MCF 10A (cell line): Measurements from ENCODE around the gene SDR39U1. TPM values are rescaled to one million over a fixed set of nuclear protein-coding genes. Genes with fewer than 3 reads are reported as not detected.

Experiments
- BruUV-seq: library from RNA; stranded (reverse); fragments of 400-500 nt; replicated peaks from 2 replicates; lab custom pipeline; 2021; lab: Mats Ljungman, UMichigan
- CTCF ChIA-PET: fragments of 300-600 bp; sonication (Branson Sonifier 250); formaldehyde crosslinking; extraction: SDS; loops from one replicate; lab custom pipeline; 2021; ENCODE audit warnings: antibody characterized with exemption, inconsistent platforms; lab: Yijun Ruan, JAX
- POLR2A ChIA-PET: fragments of 300-600, 350-650 bp; sonication (Branson Sonifier 250); formaldehyde crosslinking; extraction: SDS; loops from one replicate; lab custom pipeline; 2020; ENCODE audit warnings: antibody characterized with exemption, inconsistent platforms; lab: Yijun Ruan, JAX
- DNase-seq: peaks from one replicate; pipeline ENCODE4 v3.0.0-alpha.2; 2018; ENCODE audit not compliant: unreplicated experiment
- H3K27ac Mint-ChIP-seq: one replicate; pipeline ENCODE4 v1.8.0; 2022; ENCODE audit warnings: mild to moderate bottlenecking, low read depth, mixed read lengths; ENCODE audit not compliant: unreplicated experiment
- H3K27me3 Mint-ChIP-seq: one replicate; pipeline ENCODE4 v1.8.0; 2022; ENCODE audit warnings: mixed read lengths; ENCODE audit not compliant: insufficient read depth, unreplicated experiment
- H3K36me3 Mint-ChIP-seq: one replicate; pipeline ENCODE4 v1.8.0; 2022; ENCODE audit warnings: mild to moderate bottlenecking, moderate library complexity, mixed read lengths; ENCODE audit not compliant: insufficient read depth, unreplicated experiment
- H3K4me1 Mint-ChIP-seq: one replicate; pipeline ENCODE4 v1.8.0; 2022; ENCODE audit warnings: mixed read lengths; ENCODE audit not compliant: insufficient read depth, unreplicated experiment
- H3K4me3 Mint-ChIP-seq: one replicate; pipeline ENCODE4 v1.8.0; 2022; ENCODE audit warnings: mild to moderate bottlenecking, moderate library complexity, mixed read lengths; ENCODE audit not compliant: unreplicated experiment
- H3K9me3 Mint-ChIP-seq: one replicate; pipeline ENCODE4 v1.8.0; 2022; ENCODE audit warnings: mixed read lengths; ENCODE audit not compliant: unreplicated experiment
- intact Hi-C: fragments of 100-400 bp; cut with micrococcal nuclease; formaldehyde crosslinking; loops from 2 replicates; pipeline ENCODE4 v1.14.1; 2022
- total RNA-seq: library from RNA; stranded (reverse); gene quantifications from 2 replicates; pipeline ENCODE4 v1.2.3, GENCODE V29; 2022
- TF ChIP-seq, protein P1 (sequence below): fragments of 200-600 bp; IDR thresholded peaks from one replicate; pipeline ENCODE4 v1.8.0; 2022; ENCODE audit warnings: antibody characterized with exemption, mild to moderate bottlenecking; ENCODE audit not compliant: unreplicated experiment

Gene SDR39U1
- total RNA-seq, 1 experiment from 2014 or later = 58.7 TPM

DNA sequence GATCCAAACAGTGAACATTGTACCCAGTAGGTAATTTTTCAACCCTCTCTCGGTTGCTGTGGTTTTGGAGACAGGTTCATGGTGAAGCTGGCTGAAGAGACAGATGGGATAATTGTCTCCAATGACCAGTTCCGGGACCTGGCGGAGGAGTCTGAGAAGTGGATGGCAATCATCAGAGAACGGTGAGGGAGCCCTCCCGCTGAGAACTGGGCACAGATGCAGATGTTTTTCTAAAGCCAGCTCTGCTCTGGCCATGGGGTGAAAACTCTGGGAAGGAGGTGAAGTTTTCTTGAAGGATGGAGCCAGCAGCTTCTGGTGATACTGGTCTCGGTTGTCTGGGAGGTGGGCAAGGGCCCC lies 6.6 kb downstream of the SDR39U1 start:
- CTCF ChIA-PET = interaction anchor here (0.7 to 12.0 kb wide), 30 partner anchors 9 to 377 kb away, joined by 3 to 626 read pairs (median 6); partner anchors contain the start of genes ADCY4, CIDEB, LTB4R and LTB4R2
- BruUV-seq = no TSS peak
- Mint-ChIP-seq H3K36me3 (peaks cover 86% of the 10 kb centered on the region), H3K27me3 (no peaks in the 10 kb centered on the region), H3K4me1 (peaks cover 19% of the 10 kb centered on the region), H3K9me3 (no peaks in the 10 kb centered on the region), H3K4me3 (no peak overlapping the region), H3K27ac (no peak overlapping the region)
- no peak for DNase-seq
- intact Hi-C loops = loop anchor here (1.0 kb wide), 3 partner anchors 71 to 108 kb away; no protein-coding TSS in a partner anchor
- TF ChIP-seq, protein P1, sequence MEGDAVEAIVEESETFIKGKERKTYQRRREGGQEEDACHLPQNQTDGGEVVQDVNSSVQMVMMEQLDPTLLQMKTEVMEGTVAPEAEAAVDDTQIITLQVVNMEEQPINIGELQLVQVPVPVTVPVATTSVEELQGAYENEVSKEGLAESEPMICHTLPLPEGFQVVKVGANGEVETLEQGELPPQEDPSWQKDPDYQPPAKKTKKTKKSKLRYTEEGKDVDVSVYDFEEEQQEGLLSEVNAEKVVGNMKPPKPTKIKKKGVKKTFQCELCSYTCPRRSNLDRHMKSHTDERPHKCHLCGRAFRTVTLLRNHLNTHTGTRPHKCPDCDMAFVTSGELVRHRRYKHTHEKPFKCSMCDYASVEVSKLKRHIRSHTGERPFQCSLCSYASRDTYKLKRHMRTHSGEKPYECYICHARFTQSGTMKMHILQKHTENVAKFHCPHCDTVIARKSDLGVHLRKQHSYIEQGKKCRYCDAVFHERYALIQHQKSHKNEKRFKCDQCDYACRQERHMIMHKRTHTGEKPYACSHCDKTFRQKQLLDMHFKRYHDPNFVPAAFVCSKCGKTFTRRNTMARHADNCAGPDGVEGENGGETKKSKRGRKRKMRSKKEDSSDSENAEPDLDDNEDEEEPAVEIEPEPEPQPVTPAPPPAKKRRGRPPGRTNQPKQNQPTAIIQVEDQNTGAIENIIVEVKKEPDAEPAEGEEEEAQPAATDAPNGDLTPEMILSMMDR = no peak
- POLR2A ChIA-PET = interaction anchor here (0.6 to 3.0 kb wide), 14 partner anchors 9 to 1201 kb away, joined by 3 to 18 read pairs (median 4); partner anchors contain the start of genes LTB4R2 and TINF2

GRCh38 chr14:24435192-24435810 lies 7.3 kb downstream of the SDR39U1 start:
- peaks cover 15% of the 10 kb centered on the region for H3K4me1 Mint-ChIP-seq
- H3K4me3 Mint-ChIP-seq = no peak overlapping the region
- no TSS peak for BruUV-seq
- TF ChIP-seq, protein P1 = no peak
- H3K9me3 Mint-ChIP-seq = no peaks in the 10 kb centered on the region
- no peak for DNase-seq
- ChIA-PET CTCF (interaction anchor here (0.5 to 12.0 kb wide), 22 partner anchors 9 to 274 kb away, joined by 3 to 626 read pairs (median 6); partner anchors contain the start of genes ADCY4, CIDEB, LTB4R and LTB4R2), POLR2A (interaction anchor here (0.5 to 3.0 kb wide), 11 partner anchors 9 to 1200 kb away, joined by 3 to 18 read pairs (median 4); partner anchors contain the start of gene LTB4R2)
- H3K36me3 Mint-ChIP-seq = peaks cover 80% of the 10 kb centered on the region
- intact Hi-C loops = no loop called here
- H3K27ac Mint-ChIP-seq = no peak overlapping the region
- no peaks in the 10 kb centered on the region for H3K27me3 Mint-ChIP-seq

DNA sequence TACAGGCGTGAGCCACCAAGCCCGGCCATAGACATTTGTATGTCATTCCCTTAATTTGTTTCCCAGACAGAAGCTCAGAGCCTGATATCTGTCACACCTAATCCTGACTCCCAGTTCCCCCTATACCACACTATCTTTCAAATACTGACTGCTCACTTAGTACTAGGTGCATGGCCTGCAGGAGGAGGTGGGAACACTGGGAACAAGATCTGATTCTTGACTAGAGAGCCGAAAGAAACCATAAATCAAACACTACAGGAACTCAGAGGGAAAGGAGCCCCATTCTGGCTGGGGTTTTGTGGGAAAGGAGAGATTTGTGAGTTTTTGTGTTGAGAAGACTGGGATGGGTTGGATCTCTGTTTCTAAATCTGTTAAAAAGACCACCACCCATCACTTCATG lies 7.9 kb downstream of the SDR39U1 start:
- BruUV-seq = no TSS peak
- Mint-ChIP-seq H3K36me3 (peaks cover 75% of the 10 kb centered on the region), H3K9me3 (no peaks in the 10 kb centered on the region), H3K4me3 (no peak overlapping the region), H3K27me3 (no peaks in the 10 kb centered on the region), H3K27ac (no peak overlapping the region), H3K4me1 (peaks cover 13% of the 10 kb centered on the region)
- CTCF ChIA-PET = interaction anchor here (0.6 to 12.0 kb wide), 9 partner anchors 12 to 274 kb away, joined by 3 to 626 read pairs (median 13); partner anchors contain the start of genes ADCY4, CIDEB, LTB4R and LTB4R2
- POLR2A ChIA-PET = interaction anchor here (0.5 to 1.8 kb wide), 2 partner anchors 69 to 101 kb away, joined by 3 to 5 read pairs; no protein-coding TSS in a partner anchor
- no peak for DNase-seq
- intact Hi-C loops = no loop called here
- TF ChIP-seq, protein P1 = no peak

GRCh38 chr14:24434036-24434435 lies 8.5 kb downstream of the SDR39U1 start:
- no TSS peak for BruUV-seq
- Mint-ChIP-seq H3K36me3 (peaks cover 68% of the 10 kb centered on the region), H3K27me3 (no peaks in the 10 kb centered on the region), H3K9me3 (no peaks in the 10 kb centered on the region), H3K4me1 (peaks cover 16% of the 10 kb centered on the region), H3K27ac (no peak overlapping the region), H3K4me3 (no peak overlapping the region)
- no peak for DNase-seq
- intact Hi-C loops = no loop called here
- TF ChIP-seq, protein P1 = no peak
- ChIA-PET POLR2A (interaction anchor here (1.8 kb wide), 1 partner anchor 101 kb away, joined by 5 read pairs; no protein-coding TSS in a partner anchor), CTCF (interaction anchor here (0.9 to 12.0 kb wide), 6 partner anchors 23 to 187 kb away, joined by 3 to 626 read pairs (median 20); partner anchors contain the start of genes ADCY4, CIDEB, LTB4R and LTB4R2)
